HG03097 (cell line): ENCODE measurements around the gene MAN1C1.
"Not testable (repeated sequence)": the region's sequence is repeated elsewhere in the genome, so short reads cannot be mapped to it uniquely, and the experiment has no call there.

Experiments
- ATAC-seq: cut with Tn5 transposase; IDR thresholded peaks from one replicate; pipeline ENCODE4 v1.9.1; 2021; ENCODE audit not compliant: unreplicated experiment, low FRiP score

MAN1C1 gene

GRCh38 chr1:25694167-25695007, 77.8 kb downstream of the MAN1C1 start:
- ATAC-seq = no peak

- ATAC-seq = no peak
Measured at GRCh38 chr1:25695090-25695770, 78.6 kb downstream of the MAN1C1 start.

GRCh38 chr1:25695771-25696311, 79.2 kb downstream of the MAN1C1 start:
- no peak for ATAC-seq

GRCh38 chr1:25696643-25697042, 80.1 kb downstream of the MAN1C1 start:
- ATAC-seq = not testable (repeated sequence)

GRCh38 chr1:25697435-25698217, 81.0 kb downstream of the MAN1C1 start:
- no peak for ATAC-seq

GRCh38 chr1:25698252-25698651, 81.7 kb downstream of the MAN1C1 start:
- no peak for ATAC-seq

- ATAC-seq = not testable (repeated sequence)
Measured at GRCh38 chr1:25699059-25699458, 82.5 kb downstream of the MAN1C1 start.

GRCh38 chr1:25699500-25700143, 83.0 kb downstream of the MAN1C1 start:
- no peak for ATAC-seq

GRCh38 chr1:25700144-25700523, 83.5 kb downstream of the MAN1C1 start:
- ATAC-seq = no peak

GRCh38 chr1:25700626-25701025, 84.0 kb downstream of the MAN1C1 start:
- ATAC-seq = no peak

- no peak for ATAC-seq
Measured at GRCh38 chr1:25701030-25701785, 84.6 kb downstream of the MAN1C1 start.

GRCh38 chr1:25702101-25702775, 85.6 kb downstream of the MAN1C1 start:
- no peak for ATAC-seq

- no peak for ATAC-seq
Measured at GRCh38 chr1:25703041-25703440, 86.5 kb downstream of the MAN1C1 start.

GRCh38 chr1:25703671-25704266, 87.2 kb downstream of the MAN1C1 start:
- no peak for ATAC-seq

- ATAC-seq = no peak
Measured at GRCh38 chr1:25704267-25704691, 87.7 kb downstream of the MAN1C1 start.

- no peak for ATAC-seq
Measured at GRCh38 chr1:25705699-25706098, 89.1 kb downstream of the MAN1C1 start.

- ATAC-seq = no peak
Measured at GRCh38 chr1:25706146-25707089, 89.8 kb downstream of the MAN1C1 start.
